Measurements from ENCODE around the gene PLEKHM2.

Gene PLEKHM2

GRCh38 chr1:15662477-15662876 is 21.6 kb upstream of the PLEKHM2 start:
- no peak overlapping the region for H3K4me2 ChIP-seq (ENCODE audit: low read depth, low read length)
- H2AFZ ChIP-seq (ENCODE audit: low read length), result no peak overlapping the region
- no peaks in the 10 kb centered on the region for H3K9me2 ChIP-seq (replicated peaks; ENCODE audit: insufficient read depth, low read length)
- H4K20me1 ChIP-seq (ENCODE audit: insufficient read depth, low read length), result no peaks in the 10 kb centered on the region
- TF ChIP-seq CTCF (IDR thresholded peaks at IDR 0.05; ENCODE audit: low read length) (no peak), EZH2 (optimal IDR thresholded peaks at IDR 0.05; ENCODE audit: low read depth, low read length) (no peak), EZH2phosphoT487 (IDR thresholded peaks at IDR 0.05; ENCODE audit: low read length) (no peak)
- H3K27ac ChIP-seq (ENCODE audit: low read length), result no peak overlapping the region
- no peaks in the 10 kb centered on the region for H3K27me3 ChIP-seq (replicated peaks; ENCODE audit: insufficient read depth, low read length)
- H3K4me1 ChIP-seq (ENCODE audit: low read length), result no peaks in the 10 kb centered on the region
- no peak overlapping the region for H3K9ac ChIP-seq (ENCODE audit: low read length)
- H3K9me3 ChIP-seq (replicated peaks; ENCODE audit: insufficient read depth, low read length), result no peaks in the 10 kb centered on the region
- no peak overlapping the region for H3K4me3 ChIP-seq (ENCODE audit: low read length)
- DNase-seq, result no peak
- peaks cover 7% of the 10 kb centered on the region for H3K36me3 ChIP-seq (replicated peaks; ENCODE audit: insufficient read depth, low read length)
- no peaks in the 10 kb centered on the region for H3F3A ChIP-seq (ENCODE audit: insufficient read depth, low read length)
- H3K79me2 ChIP-seq (ENCODE audit: low read length), result no peaks in the 10 kb centered on the region

- Histone ChIP-seq H3K9me3 (replicated peaks; ENCODE audit: insufficient read depth, low read length) (no peaks in the 10 kb centered on the region), H3K79me2 (ENCODE audit: low read length) (no peaks in the 10 kb centered on the region), H3K9me2 (replicated peaks; ENCODE audit: insufficient read depth, low read length) (no peaks in the 10 kb centered on the region), H3K27ac (ENCODE audit: low read length) (no peak overlapping the region), H4K20me1 (ENCODE audit: insufficient read depth, low read length) (no peaks in the 10 kb centered on the region), H3K4me3 (ENCODE audit: low read length) (no peak overlapping the region), H3K4me1 (ENCODE audit: low read length) (no peaks in the 10 kb centered on the region), H3K9ac (ENCODE audit: low read length) (no peak overlapping the region), H3K4me2 (ENCODE audit: low read depth, low read length) (no peak overlapping the region), H3F3A (ENCODE audit: insufficient read depth, low read length) (no peaks in the 10 kb centered on the region), H2AFZ (ENCODE audit: low read length) (no peak overlapping the region), H3K27me3 (replicated peaks; ENCODE audit: insufficient read depth, low read length) (no peaks in the 10 kb centered on the region), H3K36me3 (replicated peaks; ENCODE audit: insufficient read depth, low read length) (peaks cover 7% of the 10 kb centered on the region)
- no peak for DNase-seq
- TF ChIP-seq EZH2phosphoT487 (IDR thresholded peaks at IDR 0.05; ENCODE audit: low read length), result no peak
- TF ChIP-seq EZH2 (optimal IDR thresholded peaks at IDR 0.05; ENCODE audit: low read depth, low read length), result no peak
- TF ChIP-seq CTCF (IDR thresholded peaks at IDR 0.05; ENCODE audit: low read length), result no peak
Observed at GRCh38 chr1:15663925-15664324, 20.2 kb upstream of the PLEKHM2 start.

- H3K9ac ChIP-seq (ENCODE audit: low read length), result no peak overlapping the region
Observed at GRCh38 chr1:15667362-15667761, 16.8 kb upstream of the PLEKHM2 start.

DNA sequence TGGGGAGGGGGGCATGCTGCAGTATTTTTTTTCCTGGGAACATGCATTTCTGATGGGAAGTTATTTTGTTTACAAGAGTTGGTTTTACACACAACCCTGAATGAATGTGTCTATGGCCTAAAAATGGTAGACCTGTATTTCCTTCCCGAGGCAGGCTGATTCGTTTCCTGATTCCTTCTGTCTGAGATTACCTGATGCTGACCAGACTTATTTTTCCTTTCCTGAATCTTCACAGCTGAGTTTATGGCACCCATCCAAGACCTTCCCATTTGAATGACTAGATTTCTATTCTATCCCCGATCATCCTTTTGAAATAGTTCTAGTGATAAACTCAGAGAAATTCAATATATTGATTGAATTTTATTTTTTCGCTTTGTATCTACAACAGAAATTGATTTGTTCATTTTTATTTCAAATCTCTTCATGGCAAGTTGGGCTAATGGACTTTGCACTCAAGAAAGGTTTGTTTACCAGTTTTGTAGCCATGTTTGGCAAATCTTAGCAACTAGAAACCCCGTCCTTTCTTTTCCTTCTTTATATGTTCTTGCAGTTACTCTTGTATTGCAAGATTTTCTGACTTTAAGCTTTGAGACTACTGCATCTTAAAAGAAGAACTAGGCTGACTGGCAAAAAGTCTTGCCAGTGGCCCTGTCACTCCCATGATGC is 15.9 kb upstream of the PLEKHM2 start:
- Histone ChIP-seq H3K9me2 (replicated peaks; ENCODE audit: insufficient read depth, low read length) (no peaks in the 10 kb centered on the region), H2AFZ (ENCODE audit: low read length) (no peak overlapping the region), H4K20me1 (ENCODE audit: insufficient read depth, low read length) (no peaks in the 10 kb centered on the region), H3K9ac (ENCODE audit: low read length) (no peak overlapping the region), H3K4me2 (ENCODE audit: low read depth, low read length) (no peak overlapping the region), H3K4me3 (ENCODE audit: low read length) (no peak overlapping the region), H3K27me3 (replicated peaks; ENCODE audit: insufficient read depth, low read length) (no peaks in the 10 kb centered on the region), H3K9me3 (replicated peaks; ENCODE audit: insufficient read depth, low read length) (no peaks in the 10 kb centered on the region), H3K4me1 (ENCODE audit: low read length) (no peaks in the 10 kb centered on the region), H3K36me3 (replicated peaks; ENCODE audit: insufficient read depth, low read length) (no peaks in the 10 kb centered on the region), H3K27ac (ENCODE audit: low read length) (no peak overlapping the region), H3K79me2 (ENCODE audit: low read length) (no peaks in the 10 kb centered on the region), H3F3A (ENCODE audit: insufficient read depth, low read length) (no peaks in the 10 kb centered on the region)
- TF ChIP-seq CTCF (IDR thresholded peaks at IDR 0.05; ENCODE audit: low read length) (no peak), EZH2 (optimal IDR thresholded peaks at IDR 0.05; ENCODE audit: low read depth, low read length) (no peak), EZH2phosphoT487 (IDR thresholded peaks at IDR 0.05; ENCODE audit: low read length) (no peak)
- no peak for DNase-seq

More at GRCh38 chr1:15667362-15667761, 16.8 kb upstream of the PLEKHM2 start:
- H3K4me3 ChIP-seq (ENCODE audit: low read length), result no peak overlapping the region
- no peak overlapping the region for H3K4me2 ChIP-seq (ENCODE audit: low read depth, low read length)
- no peaks in the 10 kb centered on the region for H3K36me3 ChIP-seq (replicated peaks; ENCODE audit: insufficient read depth, low read length)
- H3K27me3 ChIP-seq (replicated peaks; ENCODE audit: insufficient read depth, low read length), result no peaks in the 10 kb centered on the region
- no peak overlapping the region for H3K27ac ChIP-seq (ENCODE audit: low read length)
- no peak for TF ChIP-seq EZH2 (optimal IDR thresholded peaks at IDR 0.05; ENCODE audit: low read depth, low read length)
- no peaks in the 10 kb centered on the region for H4K20me1 ChIP-seq (ENCODE audit: insufficient read depth, low read length)
- H3K4me1 ChIP-seq (ENCODE audit: low read length), result no peaks in the 10 kb centered on the region
- no peaks in the 10 kb centered on the region for H3F3A ChIP-seq (ENCODE audit: insufficient read depth, low read length)
- no peaks in the 10 kb centered on the region for H3K9me2 ChIP-seq (replicated peaks; ENCODE audit: insufficient read depth, low read length)
- no peaks in the 10 kb centered on the region for H3K79me2 ChIP-seq (ENCODE audit: low read length)
- DNase-seq, result no peak
- no peak overlapping the region for H2AFZ ChIP-seq (ENCODE audit: low read length)
- H3K9me3 ChIP-seq (replicated peaks; ENCODE audit: insufficient read depth, low read length), result no peaks in the 10 kb centered on the region

Measured in MM.1S (cell line).